Activated B cell treated with CpG ODN at 0.5 μM for 24 hours (primary cell): ENCODE data around the gene PRKAG1. TPM values are rescaled to one million over a fixed set of nuclear protein-coding genes. Genes with fewer than 3 reads are reported as not detected.

Experiments used
- ATAC-seq: fragments of 200-7000 bp; cut with Tn5 transposase; one replicate; pipeline ENCODE4 v1.10.0; 2021; ENCODE audit warnings: low read depth, mild to moderate bottlenecking, moderate library complexity
- CTCF ChIA-PET: fragments of 350-600 bp; sonication (Branson Sonifier 250); formaldehyde crosslinking; loops from one replicate; lab custom pipeline; 2021; ENCODE audit warnings: antibody characterized with exemption; lab: Charles Lee
- POLR2A ChIA-PET: fragments of 350-600 bp; sonication (Branson Sonifier 250); formaldehyde crosslinking; loops from one replicate; lab custom pipeline; 2021; ENCODE audit warnings: antibody characterized with exemption; lab: Charles Lee
- DNase-seq: peaks from one replicate; pipeline ENCODE4 v3.0.0; 2022
- H3K27ac Mint-ChIP-seq: one replicate; pipeline ENCODE4 v1.8.0; 2020; ENCODE audit warnings: mixed read lengths
- H3K27me3 Mint-ChIP-seq: one replicate; pipeline ENCODE4 v1.8.0; 2021; ENCODE audit warnings: mixed read lengths
- H3K36me3 Mint-ChIP-seq: one replicate; pipeline ENCODE4 v1.8.0; 2021; ENCODE audit warnings: low read depth, mixed read lengths
- H3K4me1 Mint-ChIP-seq: one replicate; pipeline ENCODE4 v1.8.0; 2021; ENCODE audit warnings: mixed read lengths
- H3K4me3 Mint-ChIP-seq: one replicate; pipeline ENCODE4 v1.8.0; 2020; ENCODE audit warnings: mild to moderate bottlenecking, mixed read lengths
- H3K9me3 Mint-ChIP-seq: one replicate; pipeline ENCODE4 v1.8.0; 2020; ENCODE audit warnings: mixed read lengths
- intact Hi-C: fragments of 100-400 bp; cut with micrococcal nuclease; formaldehyde crosslinking; loops from one replicate; pipeline ENCODE4 v1.15.1; 2024
- total RNA-seq: library from RNA; stranded (reverse); gene quantifications from 2 replicates; pipeline ENCODE4 v1.2.3, GENCODE V29; 2022
- TF ChIP-seq, protein P1 (sequence below): fragments of 200-600 bp; IDR thresholded peaks from one replicate; pipeline ENCODE4 v1.8.0; 2022; ENCODE audit warnings: antibody characterized with exemption, mild to moderate bottlenecking

The PRKAG1 gene
- total RNA-seq, 1 donor from 2014 or later = 70.5 TPM

DNA sequence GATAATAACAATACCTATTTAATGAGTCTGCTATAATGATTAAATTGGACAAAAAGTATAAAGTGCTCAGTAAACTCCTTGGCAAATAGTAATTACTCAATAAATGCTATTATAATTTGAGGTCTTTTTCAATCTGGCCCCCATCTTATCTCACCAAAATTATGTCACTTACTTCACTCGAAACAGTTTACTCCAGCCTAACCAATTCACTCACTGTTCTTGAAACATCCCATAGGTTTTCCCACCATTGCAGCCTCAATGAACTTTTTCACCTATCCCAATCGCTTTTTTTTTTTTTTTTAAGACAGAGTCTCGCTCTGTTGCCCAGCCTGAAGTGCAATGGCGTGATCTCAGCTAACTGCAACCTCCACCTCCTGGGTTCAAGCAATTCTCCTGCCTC lies 17.5 kb upstream of the PRKAG1 start:
- Mint-ChIP-seq H3K36me3 (peaks cover 85% of the 10 kb centered on the region), H3K4me3 (no peak overlapping the region), H3K27me3 (no peaks in the 10 kb centered on the region), H3K27ac (no peak overlapping the region), H3K4me1 (no peaks in the 10 kb centered on the region), H3K9me3 (no peaks in the 10 kb centered on the region)
- ChIA-PET CTCF (no interaction called here), POLR2A (interaction anchor here (0.7 to 0.9 kb wide), 2 partner anchors 12 to 48 kb away, joined by 4 to 5 read pairs; no protein-coding TSS in a partner anchor)
- intact Hi-C loops = no loop called here
- DNase-seq (no peak), ATAC-seq (no peak)
- TF ChIP-seq, protein P1, sequence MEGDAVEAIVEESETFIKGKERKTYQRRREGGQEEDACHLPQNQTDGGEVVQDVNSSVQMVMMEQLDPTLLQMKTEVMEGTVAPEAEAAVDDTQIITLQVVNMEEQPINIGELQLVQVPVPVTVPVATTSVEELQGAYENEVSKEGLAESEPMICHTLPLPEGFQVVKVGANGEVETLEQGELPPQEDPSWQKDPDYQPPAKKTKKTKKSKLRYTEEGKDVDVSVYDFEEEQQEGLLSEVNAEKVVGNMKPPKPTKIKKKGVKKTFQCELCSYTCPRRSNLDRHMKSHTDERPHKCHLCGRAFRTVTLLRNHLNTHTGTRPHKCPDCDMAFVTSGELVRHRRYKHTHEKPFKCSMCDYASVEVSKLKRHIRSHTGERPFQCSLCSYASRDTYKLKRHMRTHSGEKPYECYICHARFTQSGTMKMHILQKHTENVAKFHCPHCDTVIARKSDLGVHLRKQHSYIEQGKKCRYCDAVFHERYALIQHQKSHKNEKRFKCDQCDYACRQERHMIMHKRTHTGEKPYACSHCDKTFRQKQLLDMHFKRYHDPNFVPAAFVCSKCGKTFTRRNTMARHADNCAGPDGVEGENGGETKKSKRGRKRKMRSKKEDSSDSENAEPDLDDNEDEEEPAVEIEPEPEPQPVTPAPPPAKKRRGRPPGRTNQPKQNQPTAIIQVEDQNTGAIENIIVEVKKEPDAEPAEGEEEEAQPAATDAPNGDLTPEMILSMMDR = no peak

GRCh38 chr12:49034286-49034622 lies 15.7 kb upstream of the PRKAG1 start:
- H3K4me3 Mint-ChIP-seq = no peak overlapping the region
- H3K9me3 Mint-ChIP-seq = no peaks in the 10 kb centered on the region
- no peaks in the 10 kb centered on the region for H3K4me1 Mint-ChIP-seq
- ATAC-seq (no peak), DNase-seq (no peak)
- CTCF ChIA-PET = interaction anchor here (1.5 kb wide), 1 partner anchor 10 kb away, joined by 3 read pairs; no protein-coding TSS in a partner anchor
- no peak overlapping the region for H3K27ac Mint-ChIP-seq
- H3K36me3 Mint-ChIP-seq = peaks cover 80% of the 10 kb centered on the region
- no peaks in the 10 kb centered on the region for H3K27me3 Mint-ChIP-seq
- POLR2A ChIA-PET = no interaction called here
- TF ChIP-seq, protein P1 = no peak
- intact Hi-C loops = no loop called here

DNA sequence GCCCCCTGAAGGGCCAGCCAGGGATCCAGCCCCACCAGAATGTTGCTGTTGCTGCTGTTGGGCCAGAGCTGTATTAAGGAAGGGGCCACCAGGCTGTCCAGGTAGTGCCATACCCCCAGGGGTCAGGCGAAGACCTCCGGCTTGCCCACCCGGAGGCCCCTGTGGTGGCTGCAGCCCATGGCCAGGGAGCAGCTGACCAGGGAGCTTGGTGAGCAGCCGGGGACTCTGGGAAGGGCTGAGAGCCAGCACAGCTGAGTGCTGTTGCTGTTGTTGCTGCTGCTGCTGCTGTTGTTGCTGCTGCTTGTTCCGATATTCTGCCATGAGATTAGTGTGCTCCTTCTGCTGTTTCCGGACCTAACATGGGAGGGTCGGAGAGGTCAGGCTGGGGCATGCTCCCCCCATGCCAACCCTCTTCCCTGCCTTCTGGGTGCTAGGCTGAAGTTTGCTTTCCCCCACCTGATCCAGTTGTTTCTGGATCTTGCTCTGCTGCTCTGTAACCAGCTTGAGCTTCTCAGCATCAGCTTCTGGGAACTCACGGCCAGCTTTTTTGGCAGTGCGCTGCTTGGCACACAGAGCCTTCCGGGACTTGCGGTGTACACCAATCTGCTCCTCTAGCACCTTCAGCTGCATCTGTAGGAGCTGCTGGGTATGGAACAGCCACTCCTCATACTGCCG lies 15.2 kb upstream of the PRKAG1 start:
- Mint-ChIP-seq H3K9me3 (no peaks in the 10 kb centered on the region), H3K4me3 (no peak overlapping the region), H3K4me1 (no peaks in the 10 kb centered on the region), H3K36me3 (peaks cover 80% of the 10 kb centered on the region), H3K27me3 (no peaks in the 10 kb centered on the region), H3K27ac (no peak overlapping the region)
- CTCF ChIA-PET = interaction anchor here (1.5 kb wide), 1 partner anchor 10 kb away, joined by 3 read pairs; no protein-coding TSS in a partner anchor
- intact Hi-C loops = no loop called here
- POLR2A ChIA-PET = no interaction called here
- no peak for DNase-seq
- no peak for ATAC-seq
- TF ChIP-seq, protein P1 = no peak

DNA sequence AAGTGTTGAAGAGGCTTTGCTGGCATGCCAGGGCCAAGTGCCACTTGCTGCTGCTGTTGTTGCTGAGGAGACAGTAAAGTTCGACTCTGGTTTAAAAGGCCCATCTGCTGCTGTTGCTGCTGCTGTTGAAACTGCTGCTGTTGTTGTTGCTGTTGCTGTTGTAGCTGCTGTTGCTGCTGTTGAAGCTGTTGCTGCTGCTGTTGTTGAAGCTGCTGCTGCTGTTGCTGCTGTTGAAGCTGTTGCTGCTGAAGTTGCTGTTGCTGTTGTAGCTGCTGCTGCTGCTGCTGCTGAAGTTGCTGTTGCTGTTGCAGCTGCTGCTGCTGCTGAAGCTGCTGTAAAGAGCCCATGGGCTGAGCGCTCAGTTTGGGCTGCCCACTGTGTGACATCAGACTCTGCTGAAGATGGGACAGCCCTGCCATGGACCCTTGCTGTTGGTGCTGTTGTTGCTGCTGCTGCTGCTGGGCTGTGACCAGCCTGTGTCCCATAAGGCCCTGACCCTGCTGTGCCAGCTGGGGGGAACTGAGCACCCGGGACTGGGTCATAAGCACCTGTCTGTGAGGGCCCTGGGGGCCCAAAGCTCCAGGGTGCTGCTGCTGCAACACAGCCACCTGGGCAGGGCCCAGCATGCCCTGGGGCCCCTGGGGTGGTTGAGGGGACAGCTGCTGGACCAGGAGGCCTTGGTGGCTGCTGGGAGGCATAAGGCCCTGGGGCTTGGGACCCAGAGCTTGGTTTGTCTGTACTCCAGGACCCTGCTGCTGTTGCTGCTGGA lies 14.3 kb upstream of the PRKAG1 start:
- H3K36me3 Mint-ChIP-seq = peaks cover 80% of the 10 kb centered on the region
- POLR2A ChIA-PET = no interaction called here
- no peak for ATAC-seq
- H3K27me3 Mint-ChIP-seq = no peaks in the 10 kb centered on the region
- H3K27ac Mint-ChIP-seq = no peak overlapping the region
- no peaks in the 10 kb centered on the region for H3K9me3 Mint-ChIP-seq
- no peak for DNase-seq
- H3K4me1 Mint-ChIP-seq = no peaks in the 10 kb centered on the region
- intact Hi-C loops = no loop called here
- H3K4me3 Mint-ChIP-seq = no peak overlapping the region
- TF ChIP-seq, protein P1 = no peak
- CTCF ChIA-PET = no interaction called here

- no peaks in the 10 kb centered on the region for H3K9me3 Mint-ChIP-seq
- ChIA-PET POLR2A (no interaction called here), CTCF (no interaction called here)
- peaks cover 80% of the 10 kb centered on the region for H3K36me3 Mint-ChIP-seq
- TF ChIP-seq, protein P1 = no peak
- H3K27ac Mint-ChIP-seq = no peak overlapping the region
- H3K4me1 Mint-ChIP-seq = no peaks in the 10 kb centered on the region
- DNase-seq (no peak), ATAC-seq (no peak)
- H3K27me3 Mint-ChIP-seq = no peaks in the 10 kb centered on the region
- intact Hi-C loops = no loop called here
- no peak overlapping the region for H3K4me3 Mint-ChIP-seq
Observed at GRCh38 chr12:49032276-49032675, 13.7 kb upstream of the PRKAG1 start.
